Left lung (tissue), 10 donors: Measurements from ENCODE around the gene CYTH4. TPM values are rescaled to one million over a fixed set of nuclear protein-coding genes. Genes with fewer than 3 reads are reported as not detected.

Experiments
- ATAC-seq: fragments of 200-7000 bp; cut with Tn5 transposase; one replicate; pipeline ENCODE4 v1.9.1; 2020; ENCODE audit warnings: moderate library complexity
- DNase-seq, 4 donors: peaks; one replicate each; pipeline ENCODE4 v3.0.0-alpha.2; 2013 to 2020
- H3K27ac ChIP-seq, 2 donors: fragments of 200-600 bp; sonication (generic) in 1 of 2; one replicate each; pipeline versions ENCODE4 v1.5.0 to v1.8.0; 2020 to 2021
- H3K27me3 ChIP-seq, 2 donors: fragments of 200-600 bp; sonication (generic) in 1 of 2; one replicate each; pipeline versions ENCODE4 v1.5.0 to v1.8.0; 2020 to 2021
- H3K36me3 ChIP-seq, 2 donors: fragments of 200-600 bp; sonication (generic) in 1 of 2; one replicate each; pipeline versions ENCODE4 v1.5.0 to v1.8.0; 2020 to 2021
- H3K4me1 ChIP-seq, 2 donors: fragments of 200-600 bp; one replicate each; pipeline ENCODE4 v1.8.0; 2021
- H3K4me3 ChIP-seq, 2 donors: fragments of 200-600 bp; sonication (generic) in 1 of 2; one replicate each; pipeline versions ENCODE4 v1.5.0 to v1.8.0; 2020 to 2021; ENCODE audit warnings: mild to moderate bottlenecking in 1 of 2
- H3K9me3 ChIP-seq, 2 donors: fragments of 200-600 bp; sonication (generic) in 1 of 2; one replicate each; pipeline versions ENCODE4 v1.5.0 to v1.8.0; 2020 to 2021
- CTCF ChIP-seq, 2 donors: fragments of 200-600 bp; sonication (generic) in 1 of 2; IDR thresholded peaks; one replicate each; pipeline versions ENCODE4 v1.5.0 to v1.8.0; 2021; ENCODE audit warnings: antibody characterized with exemption in 2 of 2
- intact Hi-C, 2 donors: fragments of 100-400 bp; cut with DNase I; formaldehyde crosslinking; loops; one replicate each; pipeline versions ENCODE4 v1.11.2 to v1.14.2; 2022
- polyA plus RNA-seq, 6 donors: library from polyadenylated mRNA; unstranded; fragments of 120-200 nt; gene quantifications; one replicate each; pipeline ENCODE4 v1.2.1, GENCODE V29; 2013; ENCODE audit not compliant: insufficient read length in 6 of 6
- total RNA-seq, 2 donors: library from RNA; stranded (reverse); fragmentation: NEBNext Ultra II Directional; extraction: Animal tissue kit (Norgen Biotek cat#: 25700); gene quantifications; one replicate each; pipeline ENCODE4 v1.2.1, GENCODE V29; 2021
- donor health status: DM: no; HTN: yes; CAD: no.
- donor health status: DM: no; HTN: no; CAD: no.

The CYTH4 gene
- total and polyA plus RNA-seq, 8 donors = 4.7 to 63.4 (median 6.1) TPM

GRCh38 chr22:37240941-37241320 lies 41.4 kb upstream of the CYTH4 start:
- Histone ChIP-seq H3K9me3 (no peaks in the 10 kb centered on the region), H3K27me3 (peaks cover 0 to 85% of the 10 kb centered on the region in 2 donors), H3K4me3 (peak overlapping the region in 1 of 2 donors; percentile 67), H3K4me1 (peaks cover 0 to 97% of the 10 kb centered on the region in 2 donors), H3K27ac (peak overlapping the region in 1 of 2 donors; percentile 95), H3K36me3 (peaks cover 0 to 11% of the 10 kb centered on the region in 2 donors)
- ATAC-seq = no peak
- TF ChIP-seq CTCF (IDR thresholded peaks at IDR 0.05) = no peak
- intact Hi-C loops = no loop called here
- DNase-seq = peak in 1 of 4 donors; percentile 26

- TF ChIP-seq CTCF (IDR thresholded peaks at IDR 0.05) = no peak
- Histone ChIP-seq H3K36me3 (peaks cover 0 to 11% of the 10 kb centered on the region in 2 donors), H3K4me1 (peaks cover 0 to 92% of the 10 kb centered on the region in 2 donors), H3K27ac (peak overlapping the region in 1 of 2 donors; percentile 95), H3K27me3 (peaks cover 0 to 84% of the 10 kb centered on the region in 2 donors), H3K9me3 (no peaks in the 10 kb centered on the region), H3K4me3 (peak overlapping the region in 1 of 2 donors; percentile 67)
- intact Hi-C loops = no loop called here
- ATAC-seq = no peak
- DNase-seq = peak in 2 of 4 donors; percentile 54 to 87
These were observed 40.8 kb upstream of the CYTH4 start for GRCh38 chr22:37241351-37242142.

- peaks cover 0 to 11% of the 10 kb centered on the region in 2 donors for H3K36me3 ChIP-seq
- DNase-seq (peak in 2 of 4 donors; percentile 87 to 92), ATAC-seq (peak; percentile 66)
- H3K4me3 ChIP-seq = peak overlapping the region in 1 of 2 donors; percentile 67
- H3K27me3 ChIP-seq = peaks cover 0 to 78% of the 10 kb centered on the region in 2 donors
- no peaks in the 10 kb centered on the region for H3K9me3 ChIP-seq
- intact Hi-C loops = no loop called here
- peaks cover 0 to 84% of the 10 kb centered on the region in 2 donors for H3K4me1 ChIP-seq
- peak overlapping the region; percentile 70 to 95 for H3K27ac ChIP-seq
- no peak for TF ChIP-seq CTCF (IDR thresholded peaks at IDR 0.05)
These were observed 39.9 kb upstream of the CYTH4 start for GRCh38 chr22:37242395-37242918.

- ATAC-seq (no peak), DNase-seq (peak in 2 of 4 donors; percentile 33 to 82)
- intact Hi-C loops = no loop called here
- H3K4me1 ChIP-seq = peaks cover 0 to 73% of the 10 kb centered on the region in 2 donors
- no peak for TF ChIP-seq CTCF (IDR thresholded peaks at IDR 0.05)
- peak overlapping the region; percentile 24 to 67 for H3K4me3 ChIP-seq
- H3K9me3 ChIP-seq = no peaks in the 10 kb centered on the region
- H3K27me3 ChIP-seq = peaks cover 0 to 67% of the 10 kb centered on the region in 2 donors
- peak overlapping the region; percentile 70 to 95 for H3K27ac ChIP-seq
- H3K36me3 ChIP-seq = peaks cover 0 to 11% of the 10 kb centered on the region in 2 donors
These were observed 38.8 kb upstream of the CYTH4 start for GRCh38 chr22:37243402-37244113.
